ENCODE results near the gene SHE.

The SHE gene

DNA sequence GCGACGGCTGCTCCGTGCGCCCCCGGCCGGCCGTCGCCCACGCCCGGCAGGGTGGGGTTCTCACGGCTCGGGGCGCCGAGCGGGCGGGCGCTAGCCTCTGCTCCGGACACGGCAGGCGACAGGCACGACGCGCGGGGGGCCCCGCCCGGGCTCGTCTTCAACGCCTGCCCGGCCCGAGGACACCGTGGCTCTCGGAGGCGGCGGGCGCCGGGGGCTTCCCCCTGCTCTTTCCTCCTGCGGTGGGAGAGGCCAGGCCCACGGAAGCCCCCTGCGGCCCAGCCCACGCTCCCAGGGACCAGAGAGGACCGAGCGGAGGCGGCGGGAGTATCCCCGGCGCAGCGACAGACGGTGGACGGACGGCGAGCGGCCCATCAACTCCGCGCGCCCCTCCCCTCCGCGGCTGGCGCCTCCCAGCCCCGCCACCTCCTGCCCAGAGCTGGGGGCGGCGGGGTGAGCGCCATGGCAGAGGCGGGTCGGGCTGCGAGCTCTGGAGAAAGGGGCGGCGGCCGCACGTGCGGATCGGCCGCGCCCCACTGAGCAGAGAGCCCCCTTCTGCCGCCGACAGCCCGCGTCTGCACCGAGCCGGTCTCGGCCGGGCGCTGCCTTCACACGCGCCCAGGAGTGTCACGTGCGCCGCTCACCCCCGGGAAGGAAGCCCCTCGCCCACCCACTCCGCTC is at the start of gene SHE, which contains the start of gene TDRD10:
Gene SHE (minus strand): TSS at position 347 of the 678 bp plus-strand sequence. CDS start 386 bp downstream, outside the sequence.
Gene TDRD10 (plus strand): TSS at position 154 of the 678 bp plus-strand sequence. CDS start 4,685 bp downstream, outside the sequence.
- H3K27me3 ChIP-seq (ENCODE audit: low read length), result no peaks in the 10 kb centered on the region
- H3K4me3 ChIP-seq (ENCODE audit: insufficient read depth, low read length, poor library complexity, severe bottlenecking), result no peak within 1 kb of the TSS
- no peaks in the 10 kb centered on the region; the same call in 1 of the 2 replicates for H3F3A ChIP-seq (ENCODE audit: insufficient read depth)
- H4K20me1 ChIP-seq (ENCODE audit: low read depth, low read length), result no peaks in the 10 kb centered on the region
- no peak within 1 kb of the TSS for H3K4me2 ChIP-seq (ENCODE audit: low read depth, low read length, poor library complexity, severe bottlenecking)
- H2AFZ ChIP-seq (ENCODE audit: low read depth, low read length, severe bottlenecking), result no peak within 1 kb of the TSS
- TF ChIP-seq, protein P1, sequence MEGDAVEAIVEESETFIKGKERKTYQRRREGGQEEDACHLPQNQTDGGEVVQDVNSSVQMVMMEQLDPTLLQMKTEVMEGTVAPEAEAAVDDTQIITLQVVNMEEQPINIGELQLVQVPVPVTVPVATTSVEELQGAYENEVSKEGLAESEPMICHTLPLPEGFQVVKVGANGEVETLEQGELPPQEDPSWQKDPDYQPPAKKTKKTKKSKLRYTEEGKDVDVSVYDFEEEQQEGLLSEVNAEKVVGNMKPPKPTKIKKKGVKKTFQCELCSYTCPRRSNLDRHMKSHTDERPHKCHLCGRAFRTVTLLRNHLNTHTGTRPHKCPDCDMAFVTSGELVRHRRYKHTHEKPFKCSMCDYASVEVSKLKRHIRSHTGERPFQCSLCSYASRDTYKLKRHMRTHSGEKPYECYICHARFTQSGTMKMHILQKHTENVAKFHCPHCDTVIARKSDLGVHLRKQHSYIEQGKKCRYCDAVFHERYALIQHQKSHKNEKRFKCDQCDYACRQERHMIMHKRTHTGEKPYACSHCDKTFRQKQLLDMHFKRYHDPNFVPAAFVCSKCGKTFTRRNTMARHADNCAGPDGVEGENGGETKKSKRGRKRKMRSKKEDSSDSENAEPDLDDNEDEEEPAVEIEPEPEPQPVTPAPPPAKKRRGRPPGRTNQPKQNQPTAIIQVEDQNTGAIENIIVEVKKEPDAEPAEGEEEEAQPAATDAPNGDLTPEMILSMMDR (IDR thresholded peaks at IDR 0.05; ENCODE audit: insufficient read depth, low read length, poor library complexity, severe bottlenecking), result no peak
- no peak for TF ChIP-seq EZH2phosphoT487 (conservative IDR thresholded peaks at IDR 0.05; ENCODE audit: low read length)
- no peaks in the 10 kb centered on the region for H3K36me3 ChIP-seq (ENCODE audit: low read length)
- H3K9me2 ChIP-seq (replicated peaks; ENCODE audit: insufficient read depth, low read length), result no peaks in the 10 kb centered on the region
- no peaks in the 10 kb centered on the region for H3K9me3 ChIP-seq (ENCODE audit: insufficient read depth, low read length)
- no peak within 1 kb of the TSS for H3K9ac ChIP-seq (ENCODE audit: low read length)
- no peak within 1 kb of the TSS for H3K27ac ChIP-seq (ENCODE audit: low read depth, low read length)
- H3K79me2 ChIP-seq (ENCODE audit: insufficient read depth, low read length), result no peaks in the 10 kb centered on the region

DNA sequence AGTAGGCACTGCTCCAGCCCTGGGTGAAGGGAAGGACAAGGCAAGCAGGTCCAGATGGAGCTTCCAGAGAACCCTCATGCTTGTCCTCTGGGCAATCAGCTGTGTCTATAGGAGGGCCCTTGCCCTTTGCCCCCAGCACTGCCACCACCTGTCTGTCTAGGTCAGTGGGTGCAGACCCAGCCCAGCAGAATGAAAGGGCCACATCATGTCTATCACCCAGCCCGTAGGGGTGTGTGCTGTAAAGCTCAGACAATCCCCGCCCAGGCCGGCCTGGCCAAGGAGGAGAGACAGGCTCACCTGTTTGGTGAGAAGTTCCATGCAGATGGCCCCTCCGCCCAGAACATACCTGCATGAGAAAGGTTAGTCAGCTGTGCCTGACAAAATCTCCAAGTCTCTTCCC is 49.3 kb upstream of the SHE start:
- peaks cover 3% of the 10 kb centered on the region; the same call in 1 of the 2 replicates for H4K20me1 ChIP-seq (ENCODE audit: low read depth, low read length)
- no peak overlapping the region for H3K27ac ChIP-seq (ENCODE audit: low read depth, low read length)
- H3K4me3 ChIP-seq (ENCODE audit: insufficient read depth, low read length, poor library complexity, severe bottlenecking), result no peak overlapping the region
- no peak overlapping the region for H2AFZ ChIP-seq (ENCODE audit: low read depth, low read length, severe bottlenecking)
- H3K9me3 ChIP-seq (ENCODE audit: insufficient read depth, low read length), result no peaks in the 10 kb centered on the region
- H3K4me2 ChIP-seq (ENCODE audit: low read depth, low read length, poor library complexity, severe bottlenecking), result no peak overlapping the region
- H3K27me3 ChIP-seq (ENCODE audit: low read length), result no peaks in the 10 kb centered on the region
- peaks cover 27% of the 10 kb centered on the region for H3K36me3 ChIP-seq (ENCODE audit: low read length)
- no peaks in the 10 kb centered on the region for H3K9me2 ChIP-seq (replicated peaks; ENCODE audit: insufficient read depth, low read length)
- TF ChIP-seq, protein P1 (IDR thresholded peaks at IDR 0.05; ENCODE audit: insufficient read depth, low read length, poor library complexity, severe bottlenecking), result no peak
- no peak for TF ChIP-seq EZH2phosphoT487 (conservative IDR thresholded peaks at IDR 0.05; ENCODE audit: low read length)
- H3F3A ChIP-seq (ENCODE audit: insufficient read depth), result peaks cover 8% of the 10 kb centered on the region
- no peak overlapping the region for H3K9ac ChIP-seq (ENCODE audit: low read length)
- H3K79me2 ChIP-seq (ENCODE audit: insufficient read depth, low read length), result peaks cover 8% of the 10 kb centered on the region

DNA sequence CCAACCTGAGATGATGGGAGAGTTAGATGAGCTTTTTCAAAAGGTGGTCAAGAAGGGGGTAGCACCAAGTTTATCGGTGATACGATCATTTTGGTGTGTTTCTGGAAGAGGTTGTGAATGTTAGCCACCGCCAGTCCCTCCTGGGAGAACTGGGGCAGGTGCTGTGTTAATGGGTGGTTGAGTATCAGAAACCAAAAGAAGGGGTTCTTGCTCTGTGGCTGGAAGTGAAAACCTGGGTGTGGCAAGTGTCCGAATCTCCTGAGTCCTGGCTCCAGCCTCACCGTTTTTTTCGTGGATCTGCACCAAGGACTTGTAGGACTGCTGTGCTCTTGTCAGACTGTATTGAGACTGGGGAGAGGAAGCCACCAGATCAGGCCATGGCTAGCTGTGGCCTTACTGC is 48.4 kb upstream of the SHE start:
- no peak overlapping the region for H3K4me3 ChIP-seq (ENCODE audit: insufficient read depth, low read length, poor library complexity, severe bottlenecking)
- no peak for TF ChIP-seq EZH2phosphoT487 (conservative IDR thresholded peaks at IDR 0.05; ENCODE audit: low read length)
- TF ChIP-seq, protein P1 (IDR thresholded peaks at IDR 0.05; ENCODE audit: insufficient read depth, low read length, poor library complexity, severe bottlenecking), result no peak
- no peaks in the 10 kb centered on the region for H3K79me2 ChIP-seq (ENCODE audit: insufficient read depth, low read length)
- H3K27me3 ChIP-seq (ENCODE audit: low read length), result no peaks in the 10 kb centered on the region
- H3K9me2 ChIP-seq (replicated peaks; ENCODE audit: insufficient read depth, low read length), result no peaks in the 10 kb centered on the region
- peaks cover 3% of the 10 kb centered on the region; the same call in 1 of the 2 replicates for H4K20me1 ChIP-seq (ENCODE audit: low read depth, low read length)
- no peaks in the 10 kb centered on the region for H3K9me3 ChIP-seq (ENCODE audit: insufficient read depth, low read length)
- H3K4me2 ChIP-seq (ENCODE audit: low read depth, low read length, poor library complexity, severe bottlenecking), result no peak overlapping the region
- peaks cover 8% of the 10 kb centered on the region for H3F3A ChIP-seq (ENCODE audit: insufficient read depth)
- no peak overlapping the region for H3K9ac ChIP-seq (ENCODE audit: low read length)
- H3K36me3 ChIP-seq (ENCODE audit: low read length), result peaks cover 27% of the 10 kb centered on the region
- H3K27ac ChIP-seq (ENCODE audit: low read depth, low read length), result no peak overlapping the region
- no peak overlapping the region for H2AFZ ChIP-seq (ENCODE audit: low read depth, low read length, severe bottlenecking)
